DMS 273 (cell line): ENCODE measurements around the gene ZNF592.

Experiments
- DNase-seq: peaks from one replicate; lab custom pipeline; 2025; ENCODE audit not compliant: unreplicated experiment; lab: John Stamatoyannopoulos, UW

Gene ZNF592

DNA sequence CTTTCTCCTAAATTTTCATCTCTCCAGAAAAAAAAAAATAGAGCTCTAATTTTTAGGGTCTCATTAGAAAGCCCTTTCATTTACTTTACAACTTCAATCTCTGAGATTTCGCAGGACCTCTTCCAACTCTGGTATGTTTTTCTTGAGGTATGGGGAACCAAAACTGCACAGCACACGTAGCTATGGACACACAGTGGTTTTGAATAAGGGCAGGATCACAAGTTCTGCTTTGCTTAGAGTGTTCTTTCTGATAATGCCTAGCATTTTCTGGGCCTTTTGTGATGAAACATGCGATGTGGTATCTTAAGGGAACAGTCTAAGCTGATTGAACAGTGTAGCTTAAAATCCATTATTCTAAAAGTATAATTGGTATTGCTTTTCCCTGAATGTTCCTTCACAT is 25.3 kb downstream of the ZNF592 start:
- DNase-seq: no peak

- DNase-seq: no peak
Measured at GRCh38 chr15:84775867-84776449, 27.6 kb downstream of the ZNF592 start.

DNA sequence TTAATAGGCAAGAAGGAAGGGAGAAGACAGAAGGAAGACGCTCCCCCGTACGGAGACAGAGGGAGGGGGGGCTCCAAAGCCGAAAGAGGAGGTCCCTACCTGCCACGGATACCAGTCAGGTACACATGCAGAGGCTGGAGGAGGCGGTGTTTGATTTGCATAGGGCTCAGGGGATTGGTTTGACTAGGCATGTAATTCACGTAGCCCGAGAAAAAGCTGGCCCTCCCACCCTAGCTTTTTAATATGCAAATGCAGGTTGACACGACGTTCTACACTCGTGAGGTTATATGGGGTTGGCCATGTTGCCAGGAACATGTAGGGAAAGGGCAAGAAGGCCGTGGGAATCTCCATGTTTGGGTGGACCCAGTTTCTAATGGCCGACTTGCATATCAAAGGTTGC is 29.8 kb downstream of the ZNF592 start:
- no peak for DNase-seq

- no peak for DNase-seq
Measured at GRCh38 chr15:84780492-84780891, 32.1 kb downstream of the ZNF592 start.

DNA sequence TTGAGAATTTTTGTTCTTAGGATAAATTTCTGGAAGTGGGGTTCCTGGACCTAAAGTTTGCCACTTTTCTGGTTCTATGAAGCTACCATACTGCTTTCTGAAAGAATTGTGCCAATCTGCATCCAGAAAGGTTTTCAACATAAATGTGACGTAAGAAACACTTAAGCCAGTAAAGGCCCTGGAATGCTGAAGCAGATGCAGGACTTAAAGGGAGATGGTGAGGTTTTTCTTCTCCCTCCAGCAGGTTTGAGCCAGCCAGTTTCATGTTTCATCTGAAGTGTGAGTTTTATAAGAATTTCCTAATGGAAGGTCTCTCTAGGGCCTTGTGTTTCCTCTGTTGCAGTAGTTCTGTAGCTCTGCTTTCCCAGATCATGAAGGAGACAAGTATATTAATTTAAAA is 33.1 kb downstream of the ZNF592 start:
- no peak for DNase-seq

- no peak for DNase-seq
Measured at GRCh38 chr15:84782346-84782745, 34.0 kb downstream of the ZNF592 start.

DNA sequence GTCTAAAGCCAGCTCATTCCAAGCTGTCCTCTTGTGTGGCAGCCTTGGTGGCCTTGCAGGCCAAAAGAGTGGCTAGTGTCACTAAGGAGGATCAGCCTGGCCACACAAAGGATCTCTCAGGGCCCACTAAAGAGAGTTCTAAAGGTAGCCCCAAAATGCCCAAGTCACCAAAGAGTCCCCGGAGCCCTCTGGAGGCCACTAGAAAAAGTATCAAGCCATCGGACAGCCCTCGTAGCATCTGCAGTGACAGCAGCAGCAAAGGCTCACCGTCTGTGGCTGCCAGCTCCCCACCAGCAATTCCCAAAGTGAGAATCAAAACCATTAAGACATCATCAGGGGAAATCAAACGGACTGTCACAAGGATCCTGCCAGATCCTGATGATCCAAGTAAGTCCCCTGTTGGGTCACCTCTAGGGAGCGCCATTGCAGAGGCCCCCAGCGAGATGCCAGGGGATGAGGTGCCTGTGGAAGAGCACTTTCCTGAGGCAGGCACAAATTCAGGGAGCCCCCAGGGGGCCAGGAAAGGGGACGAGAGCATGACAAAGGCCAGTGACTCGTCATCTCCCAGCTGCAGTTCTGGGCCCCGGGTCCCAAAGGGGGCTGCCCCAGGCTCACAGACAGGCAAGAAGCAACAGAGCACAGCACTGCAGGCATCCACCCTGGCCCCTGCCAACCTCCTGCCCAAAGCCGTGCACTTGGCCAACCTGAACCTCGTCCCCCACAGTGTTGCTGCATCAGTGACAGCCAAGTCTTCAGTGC is 35.3 kb downstream of the ZNF592 start:
- no peak for DNase-seq

DNA sequence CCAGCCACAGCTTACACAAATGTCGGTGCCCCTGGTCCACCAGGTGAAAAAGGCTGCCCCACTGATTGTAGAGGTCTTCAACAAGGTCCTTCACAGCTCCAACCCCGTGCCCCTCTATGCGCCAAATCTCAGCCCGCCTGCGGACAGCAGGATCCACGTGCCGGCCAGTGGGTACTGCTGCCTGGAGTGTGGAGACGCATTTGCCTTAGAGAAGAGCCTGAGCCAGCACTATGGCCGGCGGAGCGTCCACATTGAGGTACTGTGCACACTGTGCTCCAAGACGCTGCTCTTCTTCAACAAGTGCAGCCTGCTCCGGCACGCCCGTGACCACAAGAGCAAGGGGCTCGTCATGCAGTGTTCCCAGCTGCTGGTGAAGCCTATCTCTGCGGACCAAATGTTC is 35.9 kb downstream of the ZNF592 start:
- no peak for DNase-seq

- DNase-seq: no peak
Measured at GRCh38 chr15:84785053-84785452, 36.7 kb downstream of the ZNF592 start.

- DNase-seq: no peak
Measured at GRCh38 chr15:84788500-84788899, 40.1 kb downstream of the ZNF592 start.

DNA sequence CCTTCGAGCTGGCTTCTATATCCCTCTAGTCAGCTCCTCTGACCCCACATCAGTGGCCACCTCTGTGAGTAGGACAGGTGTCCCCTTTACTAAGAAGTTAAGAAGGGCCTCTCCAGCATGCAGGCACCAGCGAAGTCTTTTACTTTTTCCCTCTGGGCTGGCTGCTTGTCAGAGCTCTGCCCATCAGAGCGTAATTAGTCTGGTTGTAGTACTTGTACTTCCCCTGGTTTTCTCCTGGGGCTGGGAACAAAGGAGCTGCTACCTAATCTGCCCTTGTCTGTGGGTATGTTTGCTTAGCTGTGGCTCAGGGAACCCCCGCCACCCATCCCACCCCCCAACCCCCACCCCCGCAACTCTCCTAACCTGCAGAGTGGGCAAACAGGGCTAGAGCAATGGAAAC is 41.4 kb downstream of the ZNF592 start:
- no peak for DNase-seq

GRCh38 chr15:84790676-84791075 is 42.3 kb downstream of the ZNF592 start:
- DNase-seq: no peak

DNA sequence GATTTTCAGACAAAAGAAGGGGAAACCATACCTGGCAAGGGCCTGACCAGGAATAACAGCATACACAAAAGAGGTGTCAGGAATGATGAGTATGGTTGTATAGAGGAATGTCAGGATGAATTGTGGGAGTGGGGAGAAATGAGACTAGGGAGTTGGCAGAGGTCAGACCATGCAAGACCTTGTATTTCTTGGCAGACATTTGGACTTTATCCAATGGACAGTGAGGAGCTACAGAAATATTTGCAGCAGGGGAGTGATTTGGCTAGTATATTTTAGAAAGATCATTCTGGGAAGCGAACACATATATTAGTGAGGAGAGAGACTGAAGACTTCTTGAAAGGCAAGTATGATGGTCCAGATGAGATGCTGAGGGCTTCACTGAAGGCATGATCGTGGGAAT is 43.4 kb downstream of the ZNF592 start:
- no peak for DNase-seq

GRCh38 chr15:84793431-84794161 is 45.2 kb downstream of the ZNF592 start:
- no peak for DNase-seq

GRCh38 chr15:84794162-84794547 is 45.8 kb downstream of the ZNF592 start:
- DNase-seq: no peak

DNA sequence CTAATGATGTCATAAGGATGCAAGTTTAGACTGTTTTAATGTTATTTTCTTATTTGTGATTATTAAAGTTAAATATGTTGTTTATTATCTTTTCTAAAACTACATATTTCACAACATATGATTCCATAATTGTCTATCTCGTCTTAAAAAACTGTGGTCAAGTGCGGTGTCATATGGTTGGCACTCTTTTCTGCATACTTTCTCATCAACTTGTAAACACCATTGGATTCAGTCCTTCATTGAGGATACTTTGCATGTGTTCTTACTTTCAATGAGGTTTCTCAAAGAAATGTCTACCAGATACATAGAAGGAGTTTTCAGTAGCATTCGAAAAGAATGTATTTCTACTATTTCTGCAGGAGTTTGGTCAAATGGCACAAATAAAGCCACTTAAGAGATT is 46.8 kb downstream of the ZNF592 start:
- DNase-seq: no peak

GRCh38 chr15:84797212-84797611 is 48.8 kb downstream of the ZNF592 start:
- DNase-seq: no peak

- DNase-seq: no peak
Measured at GRCh38 chr15:84797801-84798200, 49.4 kb downstream of the ZNF592 start.

GRCh38 chr15:84798436-84798946 is 50.1 kb downstream of the ZNF592 start:
- no peak for DNase-seq

GRCh38 chr15:84799511-84800187 is 51.3 kb downstream of the ZNF592 start:
- DNase-seq: no peak

GRCh38 chr15:84800365-84800806 is 52.0 kb downstream of the ZNF592 start:
- DNase-seq: no peak
